Kidney (tissue), 14 donors: ENCODE results near the gene PACS1. TPM values are rescaled to one million over a fixed set of nuclear protein-coding genes. Genes with fewer than 3 reads are reported as not detected.

ENCODE experiments used
- DNase-seq, 5 donors: peaks; one replicate each; pipeline ENCODE4 v3.0.0-alpha.2; 2013 to 2020
- FAIRE-seq: peaks from 2 replicates; lab custom pipeline; 2012; peaks lifted over from hg19 to GRCh38; lab: Jason Lieb, UNC
- H3K27ac ChIP-seq, 2 donors: one replicate each; pipeline ENCODE4 v1.7.0; 2013; ENCODE audit warnings: low read depth in 2 of 2, low read length in 2 of 2, inconsistent platforms in 1 of 2
- H3K27me3 ChIP-seq: one replicate; pipeline ENCODE4 v1.7.1; 2013; ENCODE audit warnings: low read length, inconsistent platforms; ENCODE audit not compliant: control insufficient read depth, insufficient read depth
- H3K36me3 ChIP-seq, 3 donors: one replicate each; pipeline versions ENCODE4 v1.7.0 to v1.7.1; 2013; ENCODE audit warnings: low read length in 3 of 3, control low read depth in 1 of 3, inconsistent platforms in 1 of 3; ENCODE audit not compliant: insufficient read depth in 3 of 3, control insufficient read depth in 2 of 3
- H3K4me1 ChIP-seq, 3 donors: one replicate each; pipeline versions ENCODE4 v1.7.0 to v1.7.1; 2013; ENCODE audit warnings: low read length in 3 of 3, inconsistent platforms in 1 of 3, low read depth in 1 of 3; ENCODE audit not compliant: control insufficient read depth in 2 of 3, insufficient read depth in 2 of 3
- H3K4me3 ChIP-seq, 3 donors: one replicate each; pipeline versions ENCODE4 v1.7.0 to v1.8.1; 2013; ENCODE audit warnings: low read length in 3 of 3, control low read depth in 1 of 3, inconsistent platforms in 1 of 3
- H3K9ac ChIP-seq, 3 donors: one replicate each; pipeline versions ENCODE4 v1.7.0 to v1.7.1; 2013; ENCODE audit warnings: low read length in 3 of 3, control low read depth in 1 of 3, inconsistent platforms in 1 of 3
- H3K9me3 ChIP-seq, 3 donors: one replicate each; pipeline versions ENCODE4 v1.7.0 to v1.7.1; 2013; ENCODE audit warnings: low read length in 3 of 3, control low read depth in 1 of 3, inconsistent platforms in 1 of 3; ENCODE audit not compliant: control insufficient read depth in 2 of 3, insufficient read depth in 1 of 3
- CTCF ChIP-seq: IDR thresholded peaks from 3 replicates; pipeline ENCODE4 v1.5.1; 2012; ENCODE audit warnings: mild to moderate bottlenecking, moderate library complexity, borderline replicate concordance; ENCODE audit not compliant: insufficient read depth; ENCODE audit errors: extremely low read depth
- intact Hi-C: fragments of 100-400 bp; cut with DNase I; formaldehyde crosslinking; loops from one replicate; pipeline ENCODE4 v1.11.1; 2022
- polyA plus RNA-seq: library from polyadenylated mRNA; stranded (reverse); fragments of 350-450 nt; fragmentation: Illumina TruSeq; extraction: RNeasy Lipid Tissue Mini Kit (QIAGEN cat#74804); gene quantifications from one replicate; pipeline ENCODE4 v1.2.3, GENCODE V29; 2014; ENCODE audit warnings: low read depth, low replicate concordance; ENCODE audit not compliant: insufficient read depth
- total RNA-seq: library from RNA; stranded (reverse); fragmentation: NEBNext Ultra II Directional; extraction: Animal tissue kit (Norgen Biotek cat#: 25700); gene quantifications from one replicate; pipeline ENCODE4 v1.2.1, GENCODE V29; 2021
- donor health status: control.
- donor health status: control.
- donor health status: control.
- donor health status: control.
- donor health status: control.
- donor health status: DM: yes; HTN: yes; CAD: no.
- donor health status: Normal renal cell carcinoma (clear cell type).

Gene PACS1
- total and polyA plus RNA-seq, 2 donors from 2014 or later, result 23.7 to 91.8 TPM

GRCh38 chr11:66221012-66221411, 150.9 kb downstream of the PACS1 start:
- no peak overlapping the region for H3K9ac ChIP-seq
- intact Hi-C loops, result loop anchor here (10.0 kb wide), 1 partner anchor 54 kb away; the partner anchor contains the start of gene CNIH2
- DNase-seq, result no peak
- FAIRE-seq, result no peak
- no peaks in the 10 kb centered on the region for H3K4me1 ChIP-seq
- no peak for TF ChIP-seq CTCF
- peaks cover 0 to 49% (median 34%) of the 10 kb centered on the region in 3 donors for H3K36me3 ChIP-seq
- H3K9me3 ChIP-seq, result no peaks in the 10 kb centered on the region
- H3K27me3 ChIP-seq, result no peaks in the 10 kb centered on the region
- no peak overlapping the region for H3K27ac ChIP-seq
- no peak overlapping the region for H3K4me3 ChIP-seq

- H3K27ac ChIP-seq, result no peak overlapping the region
- intact Hi-C loops, result loop anchor here (10.0 kb wide), 1 partner anchor 53 kb away; the partner anchor contains the start of gene CNIH2
- peaks cover 0 to 42% (median 27%) of the 10 kb centered on the region in 3 donors for H3K36me3 ChIP-seq
- H3K4me1 ChIP-seq, result no peaks in the 10 kb centered on the region
- H3K9ac ChIP-seq, result no peak overlapping the region
- H3K9me3 ChIP-seq, result no peaks in the 10 kb centered on the region
- no peak overlapping the region for H3K4me3 ChIP-seq
- DNase-seq (peak in 1 of 5 donors; percentile 8), FAIRE-seq (no peak)
- no peaks in the 10 kb centered on the region for H3K27me3 ChIP-seq
- TF ChIP-seq CTCF, result no peak
Observed at GRCh38 chr11:66221726-66222236, 151.7 kb downstream of the PACS1 start.

GRCh38 chr11:66222358-66223149, 152.5 kb downstream of the PACS1 start:
- no peaks in the 10 kb centered on the region for H3K9me3 ChIP-seq
- H3K4me1 ChIP-seq, result no peaks in the 10 kb centered on the region
- H3K27me3 ChIP-seq, result no peaks in the 10 kb centered on the region
- FAIRE-seq (no peak), DNase-seq (peak; percentile 90 to 97 (median 94))
- peak; percentile 100 for TF ChIP-seq CTCF
- H3K27ac ChIP-seq, result peak overlapping the region in 1 of 2 donors; percentile 43
- intact Hi-C loops, result loop anchor here (10.0 kb wide), 1 partner anchor 52 kb away; the partner anchor contains the start of gene CNIH2
- H3K9ac ChIP-seq, result no peak overlapping the region
- peaks cover 0 to 35% (median 22%) of the 10 kb centered on the region in 3 donors for H3K36me3 ChIP-seq
- H3K4me3 ChIP-seq, result peak overlapping the region in 1 of 3 donors; percentile 21
